Gastrocnemius medialis (tissue), 4 donors: ENCODE measurements around the gene GRIP2. TPM values are rescaled to one million over a fixed set of nuclear protein-coding genes. Genes with fewer than 3 reads are reported as not detected.

ENCODE experiments used
- ATAC-seq, 2 donors: fragments of 150-250 bp; one replicate each; pipeline ENCODE4 v1.9.1; 2016
- DNase-seq, 2 donors: peaks; one replicate each; pipeline ENCODE4 v3.0.0-alpha.2; 2019
- H3K27ac ChIP-seq, 4 donors: fragments of 200-600 bp; sonication (generic); 1 replicate in 1 of 4; 2 replicates in 3 of 4; pipeline ENCODE4 v1.5.1; 2016 to 2018; ENCODE audit warnings: mild to moderate bottlenecking in 2 of 4, moderate library complexity in 1 of 4
- H3K27me3 ChIP-seq, 3 donors: fragments of 200-600 bp; sonication (generic) in 2 of 3; 1 replicate in 1 of 3; 2 replicates in 2 of 3; pipeline versions ENCODE4 v1.5.1 to v1.6.0; 2016 to 2019; ENCODE audit warnings: mild to moderate bottlenecking in 1 of 3, moderate library complexity in 1 of 3
- H3K36me3 ChIP-seq, 2 donors: fragments of 200-600 bp; sonication (generic) in 1 of 2; one replicate each; pipeline ENCODE4 v1.5.1; 2017 to 2018
- H3K4me1 ChIP-seq, 2 donors: fragments of 200-600 bp; sonication (generic) in 1 of 2; one replicate each; pipeline ENCODE4 v1.5.1; 2016 to 2017; ENCODE audit warnings: mild to moderate bottlenecking in 2 of 2
- H3K4me3 ChIP-seq, 4 donors: fragments of 200-600 bp; sonication (generic) in 3 of 4; 1 replicate in 1 of 4; 2 replicates in 3 of 4; pipeline ENCODE4 v1.5.1; 2016 to 2019; ENCODE audit warnings: mild to moderate bottlenecking in 2 of 4
- H3K9me3 ChIP-seq, 3 donors: fragments of 200-600 bp; sonication (generic) in 2 of 3; 1 replicate in 1 of 3; 2 replicates in 2 of 3; pipeline ENCODE4 v1.5.1; 2016 to 2019
- POLR2A ChIP-seq, 2 donors: fragments of 450-650 bp; IDR thresholded peaks; one replicate each; pipeline ENCODE4 v1.6.1; 2017; ENCODE audit warnings: antibody characterized with exemption in 2 of 2, mild to moderate bottlenecking in 2 of 2, moderate library complexity in 2 of 2
- in situ Hi-C, 4 donors: fragments of 200-750 bp; cut with MboI; loops; one replicate each; pipeline versions ENCODE4 v1.15.0 to v1.8.0; 2017; ENCODE audit warnings: low sequenced_read_pairs in 4 of 4
- intact Hi-C: fragments of 100-400 bp; cut with DNase I; formaldehyde crosslinking; loops from one replicate; pipeline ENCODE4 v1.15.1; 2023; ENCODE audit warnings: low total_unique reads
- total RNA-seq, 4 donors: library from RNA; depleted of rRNA; stranded (reverse); fragments of >200 nt; gene quantifications; one replicate each; pipeline versions ENCODE4 v1.1.0 to v1.2.3, GENCODE V29; 2016
- TF ChIP-seq, protein P1 (sequence below), 5 experiments: fragments of 450-650 bp in 3 of 5; fragments of 200-600 bp in 2 of 5; sonication (generic) in 2 of 5; IDR thresholded peaks in 4 of 5; conservative IDR thresholded peaks in 1 of 5; 1 replicate in 4 of 5; 2 replicates in 1 of 5; pipeline ENCODE4 v1.5.1; 2016 to 2019; ENCODE audit warnings: antibody characterized with exemption in 5 of 5, mild to moderate bottlenecking in 3 of 5, moderate library complexity in 3 of 5

GRIP2 gene
- total RNA-seq, 4 donors from 2014 or later, result 2.8 to 12.6 (median 4.6) TPM

DNA sequence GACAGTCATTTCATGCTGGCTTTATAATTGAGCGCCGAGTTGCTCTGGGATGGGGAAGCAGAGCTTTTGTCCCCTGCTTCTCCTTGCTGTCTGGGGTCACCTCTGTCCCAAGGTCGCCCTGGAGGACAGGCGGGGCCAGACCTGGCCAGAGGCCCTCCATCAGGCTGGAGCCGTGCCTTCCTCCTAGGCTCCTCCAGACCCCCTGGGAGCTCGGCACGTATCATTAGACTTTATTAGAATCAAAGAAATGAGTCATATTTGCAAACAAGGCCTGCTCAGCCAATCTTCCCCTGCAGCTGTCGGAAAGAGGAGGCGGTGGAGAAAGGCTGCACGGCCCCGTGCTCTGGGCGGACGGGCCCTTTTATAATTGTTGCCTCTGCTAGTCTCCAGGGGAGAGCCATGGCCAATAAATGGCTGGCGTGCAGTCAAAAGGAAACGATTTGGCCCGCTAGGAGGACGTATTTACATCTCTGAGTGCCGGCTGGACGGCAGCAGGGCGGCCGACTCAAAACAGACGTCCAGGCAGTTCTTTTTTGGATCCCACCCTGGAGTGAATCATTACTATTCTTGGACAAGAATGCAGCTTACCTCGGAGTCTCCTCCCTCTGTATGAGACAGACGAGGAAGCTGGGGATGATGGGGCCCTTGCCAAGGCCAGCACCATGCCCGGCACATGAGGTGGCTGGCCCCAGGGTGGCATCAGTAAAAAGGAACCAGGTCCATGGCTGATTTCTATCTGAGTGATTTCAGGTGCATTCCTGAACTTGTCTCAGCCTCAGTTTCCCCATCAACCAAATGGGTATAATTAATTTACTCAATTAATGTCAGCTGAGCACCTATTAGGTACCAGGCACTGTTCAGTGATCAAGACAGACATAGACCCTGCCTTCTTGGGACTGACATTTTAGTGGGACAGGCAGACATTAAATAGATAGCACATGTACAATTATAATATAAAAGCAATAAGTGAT, 87.1 kb downstream of the GRIP2 start:
- TF ChIP-seq, protein P1, sequence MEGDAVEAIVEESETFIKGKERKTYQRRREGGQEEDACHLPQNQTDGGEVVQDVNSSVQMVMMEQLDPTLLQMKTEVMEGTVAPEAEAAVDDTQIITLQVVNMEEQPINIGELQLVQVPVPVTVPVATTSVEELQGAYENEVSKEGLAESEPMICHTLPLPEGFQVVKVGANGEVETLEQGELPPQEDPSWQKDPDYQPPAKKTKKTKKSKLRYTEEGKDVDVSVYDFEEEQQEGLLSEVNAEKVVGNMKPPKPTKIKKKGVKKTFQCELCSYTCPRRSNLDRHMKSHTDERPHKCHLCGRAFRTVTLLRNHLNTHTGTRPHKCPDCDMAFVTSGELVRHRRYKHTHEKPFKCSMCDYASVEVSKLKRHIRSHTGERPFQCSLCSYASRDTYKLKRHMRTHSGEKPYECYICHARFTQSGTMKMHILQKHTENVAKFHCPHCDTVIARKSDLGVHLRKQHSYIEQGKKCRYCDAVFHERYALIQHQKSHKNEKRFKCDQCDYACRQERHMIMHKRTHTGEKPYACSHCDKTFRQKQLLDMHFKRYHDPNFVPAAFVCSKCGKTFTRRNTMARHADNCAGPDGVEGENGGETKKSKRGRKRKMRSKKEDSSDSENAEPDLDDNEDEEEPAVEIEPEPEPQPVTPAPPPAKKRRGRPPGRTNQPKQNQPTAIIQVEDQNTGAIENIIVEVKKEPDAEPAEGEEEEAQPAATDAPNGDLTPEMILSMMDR (IDR thresholded peaks at IDR 0.05 in 4 of 5, conservative IDR thresholded peaks at IDR 0.05 in 1 of 5), result peak in 2 of 5 experiments; percentile 7 to 24
- TF ChIP-seq POLR2A (IDR thresholded peaks at IDR 0.05), result peak; percentile 15 to 24
- in situ Hi-C loops (loop anchor here in 2 of 4 donors (25.0 kb wide), 1 partner anchor 566 kb away; the partner anchor contains the start of gene WNT7A (in 2 of the 2)), intact Hi-C loops (loop anchor here (2.0 to 5.0 kb wide), 4 partner anchors 18 to 166 kb away; partner anchors contain the start of gene SLC6A6)
- peak overlapping the region in 1 of 4 donors; percentile 19 for H3K4me3 ChIP-seq
- peak overlapping the region; percentile 83 to 93 (median 88) for H3K27ac ChIP-seq
- no peaks in the 10 kb centered on the region for H3K9me3 ChIP-seq
- H3K27me3 ChIP-seq, result no peaks in the 10 kb centered on the region
- ATAC-seq (peak; percentile 67 to 71), DNase-seq (peak; percentile 77 to 92)
- H3K4me1 ChIP-seq, result peaks cover 45% of the 10 kb centered on the region in 2 donors
- peaks cover 0 to 22% of the 10 kb centered on the region in 2 donors for H3K36me3 ChIP-seq

- ATAC-seq, result peak; percentile 71 to 72
- peaks cover 0 to 27% of the 10 kb centered on the region in 2 donors for H3K36me3 ChIP-seq
Observed at GRCh38 chr3:14451844-14452739, 88.0 kb downstream of the GRIP2 start.

DNA sequence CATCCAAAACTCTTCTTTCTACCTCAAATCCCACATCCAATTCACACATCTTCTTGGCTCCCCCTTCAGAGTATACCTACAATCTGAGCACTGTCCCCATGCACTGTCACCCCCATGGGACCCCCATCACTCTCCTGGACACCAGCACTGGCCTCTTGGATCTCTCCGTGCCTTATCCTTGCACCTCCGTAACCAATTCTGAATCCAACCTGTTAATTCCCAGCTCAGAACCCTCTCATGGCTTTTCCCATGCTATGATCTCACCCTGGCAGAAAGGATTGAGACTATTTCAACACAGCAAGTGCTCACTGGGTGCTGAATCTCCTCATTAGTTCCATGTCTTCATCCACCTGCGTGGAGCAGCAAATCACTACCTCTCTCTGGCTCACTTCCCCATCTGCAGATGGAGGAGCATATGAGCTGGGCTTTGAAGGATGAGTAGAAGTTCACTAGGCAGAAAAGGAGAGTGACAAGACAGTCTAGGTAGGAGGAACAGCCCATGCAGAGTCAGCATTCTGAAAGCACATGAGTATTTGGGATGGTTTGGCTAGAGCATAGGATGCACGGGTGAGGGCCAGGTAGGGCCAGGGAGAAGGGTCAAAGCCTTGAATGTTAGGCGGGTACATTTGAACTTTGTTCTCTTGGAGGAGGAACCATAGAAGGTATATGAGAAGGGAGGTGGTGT, 89.1 kb downstream of the GRIP2 start:
- Histone ChIP-seq H3K27ac (peak overlapping the region; percentile 83 to 93 (median 88)), H3K9me3 (no peaks in the 10 kb centered on the region), H3K4me1 (peaks cover 45% of the 10 kb centered on the region in 2 donors), H3K27me3 (no peaks in the 10 kb centered on the region), H3K4me3 (no peak overlapping the region), H3K36me3 (peaks cover 0 to 36% of the 10 kb centered on the region in 2 donors)
- intact Hi-C loops (loop anchor here (5.0 kb wide), 2 partner anchors 129 to 164 kb away; no protein-coding TSS in a partner anchor), in situ Hi-C loops (loop anchor here in 2 of 4 donors (25.0 kb wide), 1 partner anchor 564 kb away; the partner anchor contains the start of gene WNT7A (in 2 of the 2))
- no peak for DNase-seq
- TF ChIP-seq, protein P1 (IDR thresholded peaks at IDR 0.05 in 4 of 5, conservative IDR thresholded peaks at IDR 0.05 in 1 of 5), result no peak
- no peak for TF ChIP-seq POLR2A (IDR thresholded peaks at IDR 0.05)
- no peak for ATAC-seq

More at GRCh38 chr3:14451844-14452739, 88.0 kb downstream of the GRIP2 start:
- Histone ChIP-seq H3K4me3 (peak overlapping the region in 1 of 4 donors; percentile 19), H3K4me1 (peaks cover 45% of the 10 kb centered on the region in 2 donors), H3K27ac (peak overlapping the region; percentile 83 to 93 (median 88)), H3K27me3 (no peaks in the 10 kb centered on the region), H3K9me3 (no peaks in the 10 kb centered on the region)
- peak; percentile 87 to 93 for DNase-seq
- no peak for TF ChIP-seq POLR2A (IDR thresholded peaks at IDR 0.05)
- TF ChIP-seq, protein P1 (IDR thresholded peaks at IDR 0.05 in 4 of 5, conservative IDR thresholded peaks at IDR 0.05 in 1 of 5), result no peak
- in situ Hi-C loops, result loop anchor here in 2 of 4 donors (25.0 kb wide), 1 partner anchor 565 kb away; the partner anchor contains the start of gene WNT7A (in 2 of the 2)
- intact Hi-C loops, result loop anchor here (2.0 to 5.0 kb wide), 4 partner anchors 17 to 165 kb away; partner anchors contain the start of gene SLC6A6
